AG04450 (cell line): ENCODE data around the gene OPCML. TPM values are rescaled to one million over a fixed set of nuclear protein-coding genes. Genes with fewer than 3 reads are reported as not detected.

Experiments used
- CTCF ChIA-PET: fragments of 300-600, 350-600 bp; formaldehyde crosslinking; extraction: SDS; loops from one replicate; lab custom pipeline; 2022; ENCODE audit warnings: antibody characterized with exemption, inconsistent platforms; lab: Charles Lee
- POLR2A ChIA-PET: fragments of 350-600 bp; formaldehyde crosslinking; extraction: SDS; loops from one replicate; lab custom pipeline; 2021; ENCODE audit warnings: antibody characterized with exemption, inconsistent platforms; lab: Yijun Ruan, JAX
- DNase-seq: peaks from one replicate; pipeline ENCODE4 v3.0.0-alpha.2; 2011; ENCODE audit warnings: low read depth, low spot score
- H3K27ac ChIP-seq: one replicate; pipeline ENCODE4 v1.5.1; 2012; ENCODE audit warnings: low read depth, low read length, control low read depth
- H3K27me3 ChIP-seq: one replicate; pipeline ENCODE4 v1.6.0; 2012; ENCODE audit warnings: low read length; ENCODE audit not compliant: control insufficient read depth, insufficient read depth
- H3K4me3 ChIP-seq: 2 replicates; pipeline ENCODE4 v1.5.1; 2011; ENCODE audit warnings: mild to moderate bottlenecking, low read depth, low read length, control low read depth
- H3K9me3 ChIP-seq: 2 replicates; pipeline ENCODE4 v1.5.1; 2012; ENCODE audit warnings: low read length; ENCODE audit not compliant: control insufficient read depth, insufficient read depth
- CTCF ChIP-seq: IDR thresholded peaks from 2 replicates; pipeline ENCODE4 v1.5.1; 2011; ENCODE audit warnings: low read depth, low read length, control low read depth, inconsistent platforms
- polyA plus RNA-seq: library from polyadenylated mRNA; depleted of rRNA; stranded (reverse); fragments of >200 nt; gene quantifications from 2 replicates; pipeline ENCODE4 v1.2.3, GENCODE V29; 2011

OPCML gene
- polyA plus RNA-seq, 1 experiment = 1.1 TPM

GRCh38 chr11:133149698-133150097 lies 382.6 kb downstream of the OPCML start:
- H3K27ac ChIP-seq = no peak overlapping the region
- no peaks in the 10 kb centered on the region; the same call in 1 of the 2 replicates for H3K9me3 ChIP-seq
- no peak overlapping the region for H3K4me3 ChIP-seq
- no peak for DNase-seq
- ChIA-PET CTCF (no interaction called here), POLR2A (no interaction called here)
- TF ChIP-seq CTCF = no peak
- no peaks in the 10 kb centered on the region for H3K27me3 ChIP-seq

- no peaks in the 10 kb centered on the region for H3K27me3 ChIP-seq
- ChIA-PET CTCF (interaction anchor here (1.7 kb wide), 1 partner anchor 13 kb away, joined by 10 read pairs; no protein-coding TSS in a partner anchor), POLR2A (no interaction called here)
- no peak overlapping the region for H3K27ac ChIP-seq
- no peak for DNase-seq
- H3K4me3 ChIP-seq = no peak overlapping the region
- no peak for TF ChIP-seq CTCF
- no peaks in the 10 kb centered on the region; the same call in 1 of the 2 replicates for H3K9me3 ChIP-seq
Observed at GRCh38 chr11:133147625-133148024, 384.7 kb downstream of the OPCML start.

- ChIA-PET CTCF (interaction anchor here (1.7 kb wide), 1 partner anchor 12 kb away, joined by 10 read pairs; no protein-coding TSS in a partner anchor), POLR2A (no interaction called here)
- Histone ChIP-seq H3K9me3 (no peaks in the 10 kb centered on the region; the same call in 1 of the 2 replicates), H3K27me3 (no peaks in the 10 kb centered on the region), H3K4me3 (no peak overlapping the region), H3K27ac (no peak overlapping the region)
- no peak for DNase-seq
- no peak for TF ChIP-seq CTCF
Observed at GRCh38 chr11:133146697-133147306, 385.5 kb downstream of the OPCML start.

GRCh38 chr11:133137939-133138338 lies 394.4 kb downstream of the OPCML start:
- ChIA-PET POLR2A (no interaction called here), CTCF (no interaction called here)

More at GRCh38 chr11:133137939-133138338, 394.4 kb downstream of the OPCML start:
- H3K27me3 ChIP-seq = no peaks in the 10 kb centered on the region
- no peak for DNase-seq
- H3K4me3 ChIP-seq = no peak overlapping the region
- H3K27ac ChIP-seq = no peak overlapping the region
- H3K9me3 ChIP-seq = no peaks in the 10 kb centered on the region; the same call in 1 of the 2 replicates
- no peak for TF ChIP-seq CTCF
